Caco-2 (cell line): ENCODE data around the gene AP5M1. TPM values are rescaled to one million over a fixed set of nuclear protein-coding genes. Genes with fewer than 3 reads are reported as not detected.
"Not testable (repeated sequence)": the region's sequence is repeated elsewhere in the genome, so short reads cannot be mapped to it uniquely, and the experiment has no call there.

Experiments
- BruUV-seq: library from RNA; stranded (reverse); fragments of 400-500 nt; replicated peaks from 2 replicates; lab custom pipeline; 2021; lab: Mats Ljungman, UMichigan
- CTCF ChIA-PET: fragments of 300-600 bp; sonication (Branson Sonifier 250); formaldehyde crosslinking; loops from one replicate; lab custom pipeline; 2022; ENCODE audit warnings: antibody characterized with exemption; lab: Charles Lee
- POLR2A ChIA-PET: fragments of 300-600 bp; sonication (Branson Sonifier 250); formaldehyde crosslinking; loops from one replicate; lab custom pipeline; 2022; ENCODE audit warnings: antibody characterized with exemption; lab: Charles Lee
- DNase-seq, 2 experiments: peaks; one replicate each; pipeline versions ENCODE4 v3.0.0 to v3.0.0-alpha.2; 2020 to 2022
- H3K27me3 ChIP-seq: replicated peaks from 2 replicates; pipeline ENCODE4 v1.6.0; 2011; ENCODE audit warnings: low read length; ENCODE audit not compliant: control insufficient read depth, insufficient read depth
- H3K36me3 ChIP-seq: 2 replicates; pipeline ENCODE4 v1.5.1; 2011; ENCODE audit warnings: low read length; ENCODE audit not compliant: control insufficient read depth, insufficient read depth
- H3K4me1 ChIP-seq: fragments of 250-450 bp; sonication (Bioruptor Pico); 2 replicates; pipeline ENCODE4 v1.5.1; 2020; ENCODE audit warnings: mild to moderate bottlenecking
- H3K4me3 ChIP-seq: 2 replicates; pipeline ENCODE4 v1.5.1; 2011; ENCODE audit warnings: low read depth, mild to moderate bottlenecking, control low read depth, low read length
- H3K9me3 ChIP-seq: fragments of 250-450 bp; sonication (Bioruptor Pico); 2 replicates; pipeline ENCODE4 v1.5.1; 2020; ENCODE audit warnings: mild to moderate bottlenecking, moderate library complexity
- H3K27ac Mint-ChIP-seq: one replicate; pipeline ENCODE4 v1.8.0; 2022; ENCODE audit warnings: mixed read lengths; ENCODE audit not compliant: unreplicated experiment
- H3K27me3 Mint-ChIP-seq: one replicate; pipeline ENCODE4 v1.8.0; 2022; ENCODE audit warnings: mixed read lengths; ENCODE audit not compliant: insufficient read depth, unreplicated experiment
- H3K36me3 Mint-ChIP-seq: one replicate; pipeline ENCODE4 v1.8.0; 2022; ENCODE audit warnings: mild to moderate bottlenecking, mixed read lengths; ENCODE audit not compliant: insufficient read depth, unreplicated experiment
- H3K4me1 Mint-ChIP-seq: one replicate; pipeline ENCODE4 v1.8.0; 2022; ENCODE audit warnings: low read depth, mixed read lengths; ENCODE audit not compliant: unreplicated experiment
- H3K4me3 Mint-ChIP-seq: one replicate; pipeline ENCODE4 v1.8.0; 2022; ENCODE audit warnings: mild to moderate bottlenecking, moderate library complexity, mixed read lengths; ENCODE audit not compliant: unreplicated experiment
- H3K9me3 Mint-ChIP-seq: one replicate; pipeline ENCODE4 v1.8.0; 2022; ENCODE audit warnings: mixed read lengths; ENCODE audit not compliant: unreplicated experiment
- CTCF ChIP-seq, 2 experiments: fragments of 200-600 bp in 1 of 2; IDR thresholded peaks; 1 replicate in 1 of 2; 2 replicates in 1 of 2; pipeline versions ENCODE4 v1.5.1 to v1.8.0; 2011 to 2022; ENCODE audit warnings: antibody characterized with exemption in 1 of 2, control low read depth in 1 of 2, inconsistent platforms in 1 of 2, low read depth in 1 of 2, low read length in 1 of 2, mild to moderate bottlenecking in 1 of 2, moderate library complexity in 1 of 2; ENCODE audit not compliant: insufficient read depth in 1 of 2, severe bottlenecking in 1 of 2, unreplicated experiment in 1 of 2
- intact Hi-C: fragments of 100-400 bp; cut with micrococcal nuclease; formaldehyde crosslinking; loops from one replicate; pipeline ENCODE4 v1.10.0; 2022; ENCODE audit not compliant: unreplicated experiment
- total RNA-seq: library from RNA; stranded (reverse); gene quantifications from 2 replicates; pipeline ENCODE4 v1.2.3, GENCODE V29; 2022

Gene AP5M1
- total RNA-seq, 1 experiment from 2014 or later, result 47.8 TPM

- intact Hi-C loops, result no loop called here
- H3K4me1 Mint-ChIP-seq, result no peaks in the 10 kb centered on the region
- BruUV-seq, result no TSS peak
- Histone ChIP-seq H3K27me3 (no peaks in the 10 kb centered on the region), H3K36me3 (no peaks in the 10 kb centered on the region), H3K4me1 (no peaks in the 10 kb centered on the region), H3K9me3 (no peaks in the 10 kb centered on the region), H3K4me3 (no peak overlapping the region)
- no peaks in the 10 kb centered on the region for H3K9me3 Mint-ChIP-seq
- POLR2A ChIA-PET, result no interaction called here
- no peak for TF ChIP-seq CTCF (IDR thresholded peaks at IDR 0.05; ENCODE audit: insufficient read depth in 1 of 2, low read depth in 1 of 2, low read length in 1 of 2, severe bottlenecking in 1 of 2, unreplicated experiment in 1 of 2)
- no peaks in the 10 kb centered on the region for H3K27me3 Mint-ChIP-seq
- no peak overlapping the region for H3K4me3 Mint-ChIP-seq
- CTCF ChIA-PET, result no interaction called here
- H3K27ac Mint-ChIP-seq, result no peak overlapping the region
- H3K36me3 Mint-ChIP-seq, result no peaks in the 10 kb centered on the region
- no peak for DNase-seq
Measured at GRCh38 chr14:57326253-57326652, 57.5 kb downstream of the AP5M1 start.

DNA sequence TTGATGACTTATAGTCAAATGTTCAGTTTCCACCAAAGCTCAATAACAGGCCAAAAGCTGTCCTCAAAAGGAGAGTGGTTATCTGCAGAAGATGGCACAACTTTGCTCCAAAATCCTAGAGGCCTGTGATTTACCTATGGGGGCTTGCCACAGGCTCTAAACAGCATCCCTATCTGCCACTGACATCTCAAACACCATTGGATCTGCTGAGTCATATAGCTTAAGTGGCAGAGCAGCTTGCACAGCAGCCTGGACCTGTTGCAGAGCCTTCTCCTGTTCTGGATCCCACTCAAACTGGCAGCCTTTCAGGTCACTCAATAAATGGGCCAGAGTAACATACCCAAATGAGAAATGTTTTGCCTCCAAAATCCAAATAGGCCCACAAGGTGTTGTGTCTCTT, 61.1 kb downstream of the AP5M1 start:
- Histone ChIP-seq H3K36me3 (no peaks in the 10 kb centered on the region), H3K9me3 (no peaks in the 10 kb centered on the region), H3K4me3 (no peak overlapping the region), H3K4me1 (no peaks in the 10 kb centered on the region), H3K27me3 (no peaks in the 10 kb centered on the region)
- DNase-seq, result no peak
- POLR2A ChIA-PET, result no interaction called here
- intact Hi-C loops, result no loop called here
- no peak for TF ChIP-seq CTCF (IDR thresholded peaks at IDR 0.05; ENCODE audit: insufficient read depth in 1 of 2, low read depth in 1 of 2, low read length in 1 of 2, severe bottlenecking in 1 of 2, unreplicated experiment in 1 of 2)
- BruUV-seq, result no TSS peak
- Mint-ChIP-seq H3K4me3 (no peak overlapping the region), H3K9me3 (peaks cover 9% of the 10 kb centered on the region), H3K27me3 (no peaks in the 10 kb centered on the region), H3K27ac (no peak overlapping the region), H3K4me1 (no peaks in the 10 kb centered on the region), H3K36me3 (no peaks in the 10 kb centered on the region)
- CTCF ChIA-PET, result no interaction called here

DNA sequence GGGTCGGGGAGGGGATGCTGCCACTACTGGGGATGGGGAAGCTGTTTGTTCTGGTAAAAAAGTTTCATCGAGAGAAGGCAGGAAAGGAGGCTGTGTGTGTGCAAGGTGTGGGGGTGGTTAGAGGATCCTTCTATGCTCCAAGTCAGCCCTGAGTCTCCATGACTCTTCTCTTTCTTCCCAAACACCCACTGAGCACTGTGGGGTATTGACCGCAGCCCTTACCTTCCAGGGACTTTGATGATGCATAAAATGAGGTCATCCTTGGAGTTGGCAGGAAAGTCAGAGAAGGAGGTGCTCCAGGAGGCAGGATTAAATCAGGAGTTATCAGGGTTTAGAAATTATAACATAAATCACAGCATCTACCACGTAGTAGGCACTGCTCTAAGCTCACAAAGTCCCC, 63.7 kb downstream of the AP5M1 start:
- H3K27me3 Mint-ChIP-seq, H3K27me3 ChIP-seq, BruUV-seq, intact Hi-C loops, H3K9me3 ChIP-seq, H3K4me1 Mint-ChIP-seq, POLR2A ChIA-PET, H3K4me1 ChIP-seq, H3K36me3 ChIP-seq, H3K9me3 Mint-ChIP-seq, H3K4me3 ChIP-seq, DNase-seq, CTCF ChIA-PET, H3K4me3 Mint-ChIP-seq, H3K36me3 Mint-ChIP-seq, H3K27ac Mint-ChIP-seq: not testable (repeated sequence)

DNA sequence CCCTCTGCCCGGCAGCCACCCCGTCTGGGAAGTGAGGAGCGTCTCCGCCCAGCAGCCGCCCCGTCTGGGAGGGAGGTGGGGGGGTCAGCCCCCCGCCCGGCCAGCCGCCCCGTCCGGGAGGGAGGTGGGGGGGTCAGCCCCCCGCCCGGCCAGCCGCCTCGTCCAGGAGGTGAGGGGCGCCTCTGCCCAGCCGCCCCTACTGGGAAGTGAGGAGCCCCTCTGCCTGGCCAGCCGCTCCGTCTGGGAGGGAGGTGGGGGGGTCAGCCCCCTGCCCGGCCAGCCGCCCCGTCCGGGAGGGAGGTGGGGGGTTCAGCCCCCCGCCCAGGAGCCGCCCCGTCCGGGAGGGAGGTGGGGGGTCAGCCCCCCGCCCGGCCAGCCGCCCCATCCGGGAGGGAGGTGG, 65.0 kb downstream of the AP5M1 start:
- H3K4me1 ChIP-seq, H3K4me3 Mint-ChIP-seq, H3K36me3 Mint-ChIP-seq, H3K9me3 ChIP-seq, H3K27ac Mint-ChIP-seq, CTCF ChIA-PET, H3K9me3 Mint-ChIP-seq, H3K27me3 Mint-ChIP-seq, H3K36me3 ChIP-seq, DNase-seq, POLR2A ChIA-PET, H3K4me3 ChIP-seq, H3K27me3 ChIP-seq, intact Hi-C loops, H3K4me1 Mint-ChIP-seq, BruUV-seq: not testable (repeated sequence)

- not testable (repeated sequence) for H3K27ac Mint-ChIP-seq, H3K36me3 Mint-ChIP-seq
Measured at GRCh38 chr14:57343545-57344297, 75.0 kb downstream of the AP5M1 start.

More at GRCh38 chr14:57343545-57344297, 75.0 kb downstream of the AP5M1 start:
- H3K4me3 Mint-ChIP-seq, result peak overlapping the region; percentile 65
- H3K36me3 ChIP-seq, DNase-seq, H3K4me1 ChIP-seq, BruUV-seq, H3K27me3 ChIP-seq, H3K4me1 Mint-ChIP-seq, intact Hi-C loops, CTCF ChIA-PET, POLR2A ChIA-PET, H3K9me3 ChIP-seq, H3K27me3 Mint-ChIP-seq: not testable (repeated sequence)
- peaks cover 10% of the 10 kb centered on the region for H3K9me3 Mint-ChIP-seq
- H3K4me3 ChIP-seq, result peak overlapping the region; percentile 27
